ENCODE measurements around the gene WDR20. TPM values are rescaled to one million over a fixed set of nuclear protein-coding genes. Genes with fewer than 3 reads are reported as not detected.

WDR20 gene
- total RNA-seq, 1 experiment from 2014 or later: 9.8 TPM

DNA sequence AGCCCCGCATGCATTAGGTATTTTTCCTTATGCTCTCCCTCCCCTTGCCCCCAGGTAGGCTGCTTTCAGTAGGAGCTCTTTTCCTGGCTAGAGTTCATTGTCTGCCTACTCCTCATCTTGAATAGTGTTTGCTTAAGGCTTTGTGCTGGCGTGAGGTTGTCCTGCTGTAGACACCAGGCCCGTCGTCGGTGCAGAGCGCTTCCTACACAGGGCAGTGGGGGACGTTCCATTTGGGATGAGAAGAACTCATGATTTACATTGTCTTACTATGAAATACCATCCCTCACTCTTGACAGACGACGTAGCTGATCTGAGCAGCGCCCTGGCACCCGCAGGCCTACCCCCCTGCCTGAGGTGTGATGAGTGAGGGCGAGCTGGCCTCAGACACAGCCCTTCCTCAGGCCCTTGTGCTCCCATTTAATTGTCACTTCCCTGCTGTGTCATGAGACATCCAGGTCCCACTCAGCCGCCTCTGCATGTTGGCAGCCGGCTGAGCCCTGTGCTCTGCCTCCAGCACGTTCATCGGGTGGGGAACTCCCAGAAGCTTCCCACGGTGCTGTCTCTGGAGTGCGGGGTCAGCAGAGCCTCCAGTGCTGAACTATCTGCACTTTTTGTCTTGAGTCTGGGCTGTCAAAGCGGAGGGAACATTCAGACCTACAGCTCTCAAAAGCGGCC lies 76.0 kb downstream of the WDR20 start:
- DNase-seq (ENCODE audit: low spot score): no peak

DNA sequence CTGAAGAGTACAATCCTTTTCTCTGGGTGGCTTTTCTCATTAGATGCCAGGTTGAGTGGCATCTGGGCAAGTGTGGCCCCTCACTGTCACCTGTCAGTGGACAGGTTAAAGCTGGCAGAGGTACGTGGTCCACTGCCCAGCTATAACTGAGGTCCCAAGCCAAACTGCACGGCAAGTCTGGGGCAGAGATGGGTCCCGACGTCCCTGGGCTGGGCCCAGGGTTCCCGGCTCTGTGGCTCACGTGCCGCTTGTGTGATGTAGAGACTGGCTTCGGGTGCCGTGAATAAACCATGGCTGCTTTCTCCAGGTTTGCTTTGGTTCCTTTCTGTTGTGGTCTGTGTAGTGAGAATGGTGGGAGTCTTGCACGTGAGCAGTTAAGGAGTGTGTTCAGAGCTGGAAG lies 77.7 kb downstream of the WDR20 start:
- DNase-seq (ENCODE audit: low spot score): no peak

DNA sequence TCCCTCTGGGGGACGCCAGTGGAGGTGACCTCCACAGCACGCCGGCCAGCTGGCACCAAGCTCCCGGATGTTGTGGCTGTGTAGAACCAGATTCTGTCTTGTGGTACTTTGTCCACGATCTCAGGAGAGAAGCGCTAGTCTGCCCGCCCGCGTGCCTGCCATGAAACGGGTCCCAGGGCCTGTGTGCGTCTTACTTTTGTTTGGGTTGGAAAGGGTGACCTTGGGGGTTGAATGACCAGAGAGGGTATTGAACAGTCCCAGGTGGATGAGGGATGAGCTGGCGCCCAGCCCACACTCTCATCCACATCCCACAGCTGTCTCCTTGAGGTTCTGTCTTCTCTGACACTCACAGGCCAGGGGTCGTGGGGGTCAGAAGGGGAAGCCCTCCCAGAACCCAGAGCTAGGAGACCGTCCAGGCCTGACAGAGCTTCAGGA lies 78.3 kb downstream of the WDR20 start:
- no peak for DNase-seq (ENCODE audit: low spot score)

DNA sequence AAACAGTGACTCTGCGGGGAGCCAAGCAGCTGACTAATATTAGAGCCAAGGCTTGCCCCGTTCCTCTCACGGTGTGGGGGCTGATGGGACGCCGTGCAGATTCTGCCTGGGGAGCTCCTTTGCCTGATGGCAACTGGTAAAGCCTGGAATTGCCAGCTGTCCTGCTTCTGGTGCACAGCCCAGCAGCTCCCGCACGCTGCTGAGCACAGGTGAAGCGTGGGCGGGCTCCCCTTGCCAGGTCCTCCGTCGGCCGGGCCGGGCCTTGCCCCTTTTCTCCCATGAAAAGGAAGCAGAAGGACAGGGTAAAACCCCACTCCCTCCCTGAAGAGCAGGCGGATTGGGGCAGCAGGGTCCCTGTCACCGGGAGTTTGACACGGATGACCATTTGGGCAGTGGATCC lies 79.0 kb downstream of the WDR20 start:
- no peak for DNase-seq (ENCODE audit: low spot score)

DNA sequence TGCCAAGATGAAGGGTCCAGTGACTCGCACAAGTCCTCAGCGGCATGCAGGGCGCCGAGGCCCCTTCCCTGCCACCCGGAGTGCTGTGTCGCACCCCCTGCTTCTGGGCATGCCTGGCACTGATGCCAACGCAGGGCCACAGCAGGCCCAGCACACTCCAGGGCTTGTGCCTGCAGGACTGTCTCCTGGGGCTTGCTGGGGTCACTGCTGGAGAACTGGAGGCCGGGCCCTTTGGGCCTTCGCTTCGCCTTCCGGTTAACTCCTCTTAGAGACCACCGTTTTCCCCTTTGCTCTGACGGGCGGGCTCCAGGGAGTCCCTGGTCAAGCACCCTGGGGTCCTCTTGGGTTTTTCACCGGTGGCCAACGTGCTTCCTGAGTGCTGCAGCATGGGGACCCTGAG lies 79.6 kb downstream of the WDR20 start:
- no peak for DNase-seq (ENCODE audit: low spot score)

DNA sequence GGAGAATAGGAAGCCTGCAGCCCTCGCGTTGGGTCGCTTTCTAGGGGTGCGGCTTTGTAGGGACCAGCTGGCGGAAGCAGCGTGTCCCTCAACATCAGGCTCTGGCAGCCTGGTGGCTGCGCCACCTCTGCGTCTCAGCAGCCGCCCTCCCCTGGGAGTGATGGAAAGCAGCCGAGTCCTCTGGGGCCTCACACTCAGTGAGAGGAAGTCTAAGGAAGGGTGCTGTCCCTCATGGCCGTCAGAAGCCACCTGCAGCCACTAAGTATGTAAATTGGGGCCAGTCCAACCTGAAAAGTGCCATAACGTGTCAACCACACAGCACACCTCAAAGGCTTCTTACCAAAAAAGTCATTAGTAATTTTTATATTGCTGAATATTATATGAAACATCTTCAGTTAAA lies 80.3 kb downstream of the WDR20 start:
- DNase-seq (ENCODE audit: low spot score): no peak

DNA sequence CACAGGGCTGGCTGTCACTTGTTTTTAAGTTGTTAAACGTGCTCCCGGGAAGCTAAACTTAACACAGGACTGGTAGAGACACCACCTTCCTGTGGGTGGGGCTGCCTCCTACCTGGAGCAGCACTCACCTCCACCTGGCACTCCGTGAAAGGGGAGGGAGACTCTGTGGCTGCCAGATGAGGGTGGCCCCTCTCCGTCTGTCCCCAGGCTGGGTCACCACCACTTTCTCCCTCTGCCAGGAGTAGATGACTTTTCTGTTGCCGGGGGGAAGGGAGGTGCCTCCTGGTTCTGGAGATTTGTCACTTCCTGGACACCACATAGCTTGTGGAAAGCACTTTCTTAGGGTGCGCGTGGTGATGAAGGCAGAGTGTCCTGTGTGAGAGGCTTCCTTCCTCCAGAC lies 81.3 kb downstream of the WDR20 start:
- no peak for DNase-seq (ENCODE audit: low spot score)

DNA sequence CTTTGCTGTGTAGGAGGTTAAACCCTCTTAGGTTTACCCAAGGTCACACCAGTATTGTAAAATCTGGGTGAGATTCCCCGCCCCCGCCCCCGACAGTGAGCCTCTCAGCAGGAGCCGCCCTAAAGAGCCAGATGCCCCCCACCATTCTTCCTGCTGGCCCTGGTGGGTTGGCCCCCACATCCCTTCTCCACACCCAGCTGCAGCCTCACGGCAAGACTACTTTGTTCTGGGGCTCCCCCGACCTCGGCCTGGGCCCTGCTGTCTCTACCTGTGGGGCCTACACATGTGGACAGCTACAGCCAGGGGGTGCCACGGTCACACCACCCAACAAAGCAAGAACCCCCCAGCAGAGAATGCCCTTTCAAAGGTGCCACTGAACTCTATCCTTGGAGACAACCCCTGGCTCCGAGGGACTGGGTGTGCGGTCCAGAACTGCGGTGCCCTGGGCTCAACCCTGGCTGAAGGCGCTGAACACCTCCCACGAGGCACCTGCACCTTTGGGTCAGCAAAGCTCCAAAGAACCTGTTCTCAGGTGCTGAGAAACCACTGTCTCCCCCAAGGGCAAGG lies 82.4 kb downstream of the WDR20 start:
- no peak for DNase-seq (ENCODE audit: low spot score)

DNA sequence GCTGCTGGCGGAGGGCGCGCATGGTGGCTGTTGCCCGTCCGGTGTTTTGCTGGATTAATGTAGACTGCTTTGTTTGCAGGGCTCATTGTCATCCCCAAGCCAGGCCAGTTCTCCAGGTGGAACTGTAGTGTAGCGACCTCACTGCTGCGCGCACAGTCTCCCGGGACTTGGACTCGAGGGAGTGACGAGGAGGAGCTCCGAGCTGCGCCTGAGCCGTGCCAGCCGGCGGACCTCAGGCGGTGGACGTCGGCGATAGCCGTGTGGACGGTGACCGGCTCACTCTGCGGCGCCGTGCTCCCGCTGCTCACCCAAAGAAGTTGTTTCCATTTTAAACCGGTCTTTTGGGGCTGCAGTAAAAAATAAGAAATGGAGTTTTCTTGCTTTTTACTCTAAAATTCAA lies 83.1 kb downstream of the WDR20 start:
- DNase-seq (ENCODE audit: low spot score): no peak

DNA sequence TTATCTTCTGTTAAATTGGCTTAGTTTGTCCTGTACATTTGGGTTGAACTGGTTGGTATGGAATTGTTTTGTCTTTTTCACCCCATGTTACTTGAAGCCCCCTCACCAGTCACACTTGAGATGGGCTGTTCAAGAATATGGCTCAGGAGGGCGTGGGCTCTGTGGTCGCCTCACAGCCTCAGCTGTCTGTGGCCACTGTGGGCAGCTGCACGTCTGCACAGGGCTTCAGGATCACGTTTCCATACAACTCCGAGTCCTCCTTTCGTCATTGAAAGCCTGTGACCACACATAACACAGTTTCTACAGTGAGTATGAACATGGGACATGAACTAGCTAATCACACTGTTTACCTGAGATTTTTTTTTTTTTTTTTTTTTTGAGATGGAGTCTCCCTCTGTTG lies 84.0 kb downstream of the WDR20 start:
- DNase-seq (ENCODE audit: low spot score): no peak

DNA sequence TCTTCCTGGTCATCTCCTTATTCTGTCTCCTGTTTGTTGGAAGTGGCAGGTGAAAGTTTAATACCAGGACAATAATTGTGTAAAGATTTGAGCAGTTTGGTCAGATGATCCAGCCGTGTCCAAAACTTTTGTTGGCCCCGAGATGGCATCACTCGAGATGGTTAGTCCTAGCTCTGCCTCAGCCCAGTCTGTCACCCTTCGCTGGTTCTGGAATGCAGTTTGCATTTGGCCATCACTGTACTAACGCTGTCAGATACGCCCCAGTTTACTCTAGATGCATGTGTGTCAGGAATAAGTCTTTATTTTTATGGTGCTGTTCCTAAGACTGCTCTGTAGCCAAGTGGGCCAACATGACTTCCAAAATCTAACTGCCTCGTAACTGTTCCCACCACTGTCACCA lies 85.7 kb downstream of the WDR20 start:
- no peak for DNase-seq (ENCODE audit: low spot score)

DNA sequence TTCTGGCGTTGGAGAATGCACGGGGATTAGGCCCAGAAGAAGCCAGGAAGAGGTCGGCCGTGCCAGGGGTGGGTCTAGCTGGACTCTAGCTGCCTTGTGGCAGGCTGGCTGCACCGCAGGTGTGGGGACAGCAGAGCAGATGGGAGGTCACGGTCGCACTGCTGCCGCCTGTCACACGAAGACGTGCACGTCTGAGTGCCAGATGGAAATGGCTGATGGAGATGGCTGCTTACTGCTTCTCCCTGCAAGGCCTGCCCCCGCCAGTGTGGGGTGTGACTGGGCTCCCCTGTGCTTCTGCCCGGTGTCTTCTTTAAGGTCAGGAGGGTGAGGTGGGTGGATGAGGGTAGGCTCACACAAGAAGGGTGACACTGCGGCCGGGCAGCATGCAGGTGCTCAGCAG lies 86.2 kb downstream of the WDR20 start:
- DNase-seq (ENCODE audit: low spot score): no peak

DNA sequence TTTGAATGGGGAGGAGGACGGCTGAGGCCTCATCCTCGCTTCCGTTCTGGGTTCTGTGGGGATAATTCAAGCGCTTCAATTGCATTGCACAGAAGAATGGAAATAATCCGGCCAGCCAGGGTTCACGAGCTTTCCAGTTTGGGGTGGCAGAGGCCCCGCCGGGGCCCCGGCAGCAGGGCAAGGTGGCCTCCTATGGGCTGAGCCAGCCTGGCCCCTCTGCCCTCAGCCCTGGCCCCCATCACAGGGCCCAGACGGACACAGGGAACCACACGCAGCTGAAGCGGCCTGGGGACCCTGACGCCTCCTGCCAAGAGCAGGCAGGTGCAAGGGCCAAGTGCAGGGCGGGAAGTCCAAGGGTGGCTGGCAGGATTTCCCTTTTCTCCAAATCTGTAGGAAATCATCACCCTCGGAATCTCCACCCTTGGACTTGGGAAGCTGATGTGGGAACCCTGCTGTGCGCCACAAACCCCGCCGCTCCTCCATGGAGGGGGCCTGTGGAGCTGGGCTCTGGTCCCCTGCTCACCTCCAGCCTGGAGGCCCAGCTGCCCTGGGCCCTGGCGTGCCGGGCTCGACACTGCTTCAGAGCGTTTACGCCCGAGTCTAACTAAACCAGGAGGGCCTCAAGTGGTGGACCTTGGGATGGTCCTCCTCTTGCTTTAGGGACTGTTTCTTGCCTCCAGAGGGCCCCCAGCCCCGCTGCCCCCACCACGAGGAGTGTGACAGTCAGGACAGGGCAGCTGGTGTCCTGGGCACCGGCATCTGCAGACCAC lies 86.8 kb downstream of the WDR20 start:
- no peak for DNase-seq (ENCODE audit: low spot score)

DNA sequence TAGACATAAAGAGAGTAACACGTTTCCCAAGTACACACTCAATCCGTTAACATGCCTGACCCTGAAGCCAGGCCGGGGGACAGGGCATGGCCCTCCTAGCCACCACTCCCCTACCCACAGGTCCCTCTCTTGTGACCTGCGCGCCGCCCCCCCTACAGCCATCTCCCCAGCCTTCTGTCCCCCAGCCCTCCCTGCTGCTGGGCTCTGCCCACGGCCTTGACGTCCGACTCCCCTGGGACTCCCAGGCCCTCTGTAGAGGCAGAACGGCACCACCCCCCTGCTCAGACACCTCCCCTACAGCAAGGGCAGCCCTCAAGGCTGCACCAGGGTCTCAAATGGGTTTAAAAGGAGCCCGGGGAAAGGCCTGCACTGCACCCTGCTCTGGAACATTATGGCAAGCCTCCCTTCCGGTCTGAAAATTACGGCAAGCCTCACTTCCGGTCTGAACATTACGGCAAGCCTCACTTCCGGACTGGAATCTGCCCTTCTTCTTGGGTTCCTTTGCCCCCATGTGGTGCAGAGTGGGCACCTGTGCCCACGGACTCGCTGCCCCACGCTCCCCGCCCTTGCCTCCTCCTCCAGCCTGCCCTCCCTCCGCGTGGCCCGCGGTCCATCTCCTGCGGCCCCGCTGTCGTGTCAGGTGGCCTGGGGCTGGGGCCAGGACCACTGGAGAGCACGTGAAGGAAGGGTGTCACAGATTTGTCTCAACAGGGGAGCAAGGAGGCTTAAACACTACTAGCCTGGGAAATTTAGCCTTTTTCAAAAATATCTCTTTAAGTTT lies 87.7 kb downstream of the WDR20 start:
- DNase-seq (ENCODE audit: low spot score): no peak

DNA sequence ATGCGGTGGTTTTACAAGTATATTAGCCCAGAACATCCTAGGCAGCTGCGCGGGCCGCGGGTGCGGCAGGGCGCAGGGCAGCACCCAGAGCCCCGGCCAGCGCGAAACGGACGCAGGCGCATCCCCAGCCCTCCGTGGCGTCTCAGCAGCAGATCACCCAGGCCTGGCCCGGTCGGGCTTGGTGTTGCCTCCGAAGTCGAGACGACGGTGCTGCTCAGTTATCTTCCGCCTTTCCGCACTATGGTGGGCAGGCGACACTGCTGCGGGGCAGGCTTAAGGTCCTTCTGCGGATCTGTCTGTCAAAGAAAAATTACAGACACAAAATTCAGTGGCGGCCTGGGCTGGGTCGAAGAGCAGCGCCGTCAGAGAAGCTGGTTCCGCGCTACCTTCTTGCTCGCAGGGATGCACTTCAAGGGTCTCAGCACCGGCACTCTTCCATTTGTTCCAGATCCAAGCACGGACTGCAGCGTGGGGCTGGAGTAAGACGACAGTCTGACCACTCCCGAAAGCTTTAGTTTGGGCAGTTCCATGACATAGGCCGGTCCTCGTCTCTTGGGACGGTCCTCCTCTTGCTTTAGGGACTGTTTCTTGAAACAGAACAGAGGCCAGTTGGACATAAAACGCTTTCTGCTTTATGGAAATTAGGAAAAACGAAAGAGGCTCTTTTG lies 89.5 kb downstream of the WDR20 start:
- no peak for DNase-seq (ENCODE audit: low spot score)

DNA sequence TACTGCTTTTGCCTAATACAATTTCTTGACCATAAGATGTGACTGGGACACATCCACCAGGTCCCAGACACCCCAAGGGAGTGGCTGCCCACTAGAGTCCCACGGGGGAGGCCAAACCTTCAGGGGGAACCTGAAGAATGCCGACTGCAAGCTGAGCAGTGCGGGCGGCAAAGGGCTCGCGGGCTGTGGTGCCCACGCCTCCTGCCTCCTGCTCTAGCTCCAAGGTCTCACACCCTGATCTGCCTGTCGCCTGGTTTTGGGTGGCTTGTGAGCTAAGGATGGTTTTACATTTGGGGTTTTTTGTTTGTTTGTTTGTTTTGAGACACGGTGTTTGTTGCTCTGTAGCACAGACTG lies 90.0 kb downstream of the WDR20 start:
- no peak for DNase-seq (ENCODE audit: low spot score)

DNA sequence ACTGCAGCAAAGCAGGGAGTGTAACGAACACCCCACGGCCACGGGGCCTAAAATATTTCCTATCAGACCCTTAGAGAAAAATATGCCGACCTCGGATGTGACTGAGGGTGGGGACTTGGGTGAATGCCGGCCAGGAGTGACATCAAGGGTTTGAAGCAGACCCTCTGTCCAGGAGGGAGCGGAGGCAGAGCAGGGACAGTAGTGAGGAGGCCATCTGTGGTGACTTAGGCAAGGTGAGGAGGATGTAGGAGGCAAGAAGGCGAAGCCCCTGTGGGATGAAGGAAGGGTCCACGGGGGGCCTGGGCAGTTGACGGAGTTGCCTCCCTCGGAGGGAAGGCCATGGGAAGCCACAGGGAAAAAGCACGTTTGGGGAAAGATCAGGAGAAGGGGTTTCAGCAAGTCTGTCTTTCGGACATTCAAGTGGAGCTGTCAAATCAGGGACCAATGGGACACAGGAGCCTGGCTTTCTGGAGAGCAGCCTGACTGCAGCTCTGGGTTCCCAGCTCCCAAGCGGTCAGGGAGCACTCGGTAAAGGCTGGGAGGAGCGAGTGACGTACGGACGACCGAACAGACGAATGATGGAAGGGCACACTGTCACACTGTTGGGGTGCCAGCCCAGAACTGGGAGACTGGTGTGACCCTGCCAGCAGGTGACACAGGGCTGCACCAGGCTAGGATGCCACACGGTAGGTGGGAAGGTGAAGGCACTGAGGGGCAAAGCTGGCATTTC lies 90.9 kb downstream of the WDR20 start:
- DNase-seq (ENCODE audit: low spot score): no peak

DNA sequence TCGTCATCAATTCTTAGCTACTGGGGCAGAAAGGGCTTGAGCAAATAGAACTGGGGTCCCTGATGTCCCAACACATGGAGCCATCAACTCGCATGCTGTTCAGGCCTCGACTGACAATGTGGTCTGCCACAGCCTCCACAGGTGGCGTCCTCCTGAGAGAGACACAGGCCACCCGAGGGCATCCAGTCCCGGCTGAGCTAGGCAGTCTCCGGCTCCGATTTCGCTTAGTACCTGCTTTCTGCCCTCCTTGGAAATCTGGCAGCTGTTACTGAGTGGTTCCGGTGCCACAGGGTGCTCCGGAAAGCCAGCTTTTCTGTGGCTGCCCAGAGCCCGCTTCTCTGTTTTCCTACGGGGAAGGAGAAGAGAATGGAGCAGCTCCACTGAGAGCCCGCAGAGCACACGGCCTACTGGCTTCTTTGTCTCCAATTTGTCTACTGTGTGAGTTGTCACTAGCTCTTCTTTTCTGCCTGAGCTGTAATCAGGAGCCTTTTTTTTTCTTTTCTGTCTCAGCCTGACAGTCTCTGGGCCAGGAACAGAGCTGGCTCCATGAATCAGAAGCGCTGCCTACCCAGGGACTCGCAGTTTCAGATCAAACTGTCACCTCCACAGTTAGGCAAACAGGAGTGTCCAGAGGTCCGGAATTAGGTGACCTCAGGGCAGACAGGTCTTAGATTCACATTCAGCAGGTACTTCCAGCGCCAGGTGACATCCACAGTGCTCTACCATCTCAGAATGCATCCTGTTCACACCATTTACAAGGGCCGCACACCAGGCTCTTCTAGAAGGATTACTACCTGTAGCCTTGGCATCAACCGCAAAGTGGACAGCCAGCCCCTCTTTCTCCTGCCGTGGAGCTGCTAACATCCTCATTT lies 92.0 kb downstream of the WDR20 start:
- DNase-seq (ENCODE audit: low spot score): no peak

DNA sequence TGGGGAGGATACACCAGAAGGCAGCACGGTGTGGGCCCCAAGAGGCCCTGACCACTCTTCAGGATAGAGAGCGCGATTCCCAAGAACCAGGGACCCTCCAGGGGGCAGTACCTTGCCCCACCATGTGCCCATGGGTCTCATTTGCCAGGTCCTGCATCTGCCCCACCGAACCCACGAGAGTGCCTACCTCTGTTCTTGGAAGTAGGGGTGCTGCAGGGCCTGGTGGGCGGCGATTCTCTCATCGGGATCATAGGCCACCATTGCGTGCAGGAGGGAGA lies 92.6 kb downstream of the WDR20 start:
- no peak for DNase-seq (ENCODE audit: low spot score)

DNA sequence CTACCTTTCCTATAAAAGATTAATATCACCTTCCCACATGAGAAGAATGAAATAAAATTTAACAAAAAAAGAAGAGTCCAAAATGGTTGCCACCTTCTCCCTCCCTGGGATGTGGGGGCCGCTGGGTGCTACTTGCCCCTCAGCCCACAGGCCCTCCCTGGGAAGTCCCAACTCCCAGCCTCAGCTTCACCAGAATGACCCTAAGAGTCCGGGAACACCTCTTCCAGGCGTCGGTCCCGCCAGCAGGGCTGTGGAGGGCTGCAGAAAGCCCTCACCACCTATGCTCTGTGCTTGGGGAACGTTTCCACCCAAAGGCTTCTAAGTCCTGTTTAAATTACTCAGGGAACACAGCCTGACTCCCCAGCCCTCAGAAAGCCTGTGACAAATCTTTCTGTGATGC lies 93.4 kb downstream of the WDR20 start:
- no peak for DNase-seq (ENCODE audit: low spot score)

All from HT-29 (cell line).